T-helper 1 cell treated with Interleukin-12 subunit alpha and Interleukin-12 subunit beta and Interleukin-4 antibody, amounts not matched to agents 30 μg/mL and 1 μg/mL, for 36 hours (primary cell): ENCODE measurements around the gene MBOAT2.

ENCODE experiments used
- H3K27ac Mint-ChIP-seq: one replicate; pipeline ENCODE4 v1.8.0; 2021; ENCODE audit warnings: mild to moderate bottlenecking, mixed read lengths
- H3K27me3 Mint-ChIP-seq: one replicate; pipeline ENCODE4 v1.8.0; 2021; ENCODE audit warnings: low read depth, mixed read lengths
- H3K36me3 Mint-ChIP-seq: one replicate; pipeline ENCODE4 v1.8.0; 2021; ENCODE audit warnings: low read depth, mixed read lengths
- H3K4me1 Mint-ChIP-seq: one replicate; pipeline ENCODE4 v1.8.0; 2021; ENCODE audit warnings: low read depth, mixed read lengths
- H3K4me3 Mint-ChIP-seq: one replicate; pipeline ENCODE4 v1.8.0; 2021; ENCODE audit warnings: mild to moderate bottlenecking, moderate library complexity, mixed read lengths
- H3K9me3 Mint-ChIP-seq: one replicate; pipeline ENCODE4 v1.8.0; 2021; ENCODE audit warnings: mixed read lengths

MBOAT2 gene

DNA sequence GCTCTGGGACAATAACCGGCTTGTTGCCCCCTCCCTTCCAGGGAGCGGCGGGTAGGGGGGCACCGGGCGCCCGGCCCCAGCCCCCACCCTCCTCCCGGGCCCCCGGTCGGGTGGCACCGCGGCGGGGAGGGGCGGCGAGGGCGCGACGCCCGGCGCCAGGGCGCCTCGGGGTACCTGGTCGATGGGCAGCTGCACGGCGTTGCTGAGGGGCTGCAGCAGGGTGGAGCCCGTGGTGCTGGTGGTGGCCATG is 193 bp downstream of the MBOAT2 start:
- H3K36me3 Mint-ChIP-seq: peaks cover 3% of the 10 kb centered on the region
- no peak overlapping the region for H3K27ac Mint-ChIP-seq
- no peak overlapping the region for H3K4me3 Mint-ChIP-seq
- H3K27me3 Mint-ChIP-seq: peaks cover 25% of the 10 kb centered on the region
- peaks cover 11% of the 10 kb centered on the region for H3K4me1 Mint-ChIP-seq
- H3K9me3 Mint-ChIP-seq: no peaks in the 10 kb centered on the region

GRCh38 chr2:9002637-9003365 is 683 bp downstream of the MBOAT2 start:
- H3K4me3 Mint-ChIP-seq: peak overlapping the region; percentile 67
- H3K9me3 Mint-ChIP-seq: no peaks in the 10 kb centered on the region
- peaks cover 11% of the 10 kb centered on the region for H3K4me1 Mint-ChIP-seq
- peak overlapping the region; percentile 38 for H3K27ac Mint-ChIP-seq
- H3K27me3 Mint-ChIP-seq: peaks cover 30% of the 10 kb centered on the region
- H3K36me3 Mint-ChIP-seq: peaks cover 3% of the 10 kb centered on the region

- H3K4me3 Mint-ChIP-seq: peak overlapping the region; percentile 67
- H3K9me3 Mint-ChIP-seq: no peaks in the 10 kb centered on the region
- H3K27ac Mint-ChIP-seq: no peak overlapping the region
- H3K36me3 Mint-ChIP-seq: peaks cover 3% of the 10 kb centered on the region
- H3K27me3 Mint-ChIP-seq: peaks cover 30% of the 10 kb centered on the region
- H3K4me1 Mint-ChIP-seq: peaks cover 11% of the 10 kb centered on the region
These were observed 1.2 kb downstream of the MBOAT2 start for GRCh38 chr2:9002313-9002636.

DNA sequence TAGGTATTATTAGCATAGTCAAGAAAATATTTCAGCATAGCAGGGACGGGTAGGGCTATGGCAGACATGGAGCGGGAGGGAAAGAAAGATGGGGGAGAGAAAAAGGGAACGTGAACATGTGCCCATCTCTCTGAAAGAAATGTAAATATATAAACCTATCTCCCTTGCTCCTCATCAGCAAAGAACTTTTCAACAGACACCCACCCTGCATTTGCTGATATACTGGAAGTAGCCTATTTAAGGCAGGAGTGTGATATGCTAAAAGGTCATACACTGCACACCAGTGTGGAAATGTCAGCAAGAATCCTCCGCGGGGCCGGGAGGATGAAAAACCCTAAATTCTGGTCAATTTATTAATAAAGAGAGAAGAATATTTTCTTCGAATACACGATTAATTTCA is 1.7 kb downstream of the MBOAT2 start:
- Mint-ChIP-seq H3K9me3 (no peaks in the 10 kb centered on the region), H3K27ac (no peak overlapping the region), H3K4me1 (peaks cover 11% of the 10 kb centered on the region), H3K27me3 (peaks cover 30% of the 10 kb centered on the region), H3K36me3 (peaks cover 3% of the 10 kb centered on the region), H3K4me3 (no peak overlapping the region)

GRCh38 chr2:9001229-9001628 is 2.3 kb downstream of the MBOAT2 start:
- H3K4me3 Mint-ChIP-seq: no peak overlapping the region

DNA sequence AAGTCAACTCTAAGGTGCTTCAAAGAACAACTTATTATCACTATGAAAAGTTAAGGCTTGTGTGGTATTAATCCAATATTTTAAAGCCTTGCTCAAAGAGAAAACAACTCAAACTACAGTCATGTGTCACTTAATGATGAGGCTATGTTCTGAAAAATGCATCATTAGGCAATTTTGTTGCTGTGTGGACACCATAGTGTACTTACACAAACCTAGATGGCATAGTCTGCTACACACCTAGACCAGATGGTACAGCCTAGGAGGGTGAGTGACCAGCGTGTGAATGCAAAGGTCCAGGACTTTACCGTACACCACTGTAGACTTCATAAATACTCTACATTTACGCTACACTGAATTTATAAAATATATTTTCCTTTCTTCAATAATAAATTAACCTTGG is 3.0 kb downstream of the MBOAT2 start:
- Mint-ChIP-seq H3K27me3 (peaks cover 30% of the 10 kb centered on the region), H3K4me3 (no peak overlapping the region), H3K27ac (no peak overlapping the region), H3K9me3 (no peaks in the 10 kb centered on the region), H3K36me3 (peaks cover 3% of the 10 kb centered on the region), H3K4me1 (peaks cover 11% of the 10 kb centered on the region)

More at GRCh38 chr2:9001229-9001628, 2.3 kb downstream of the MBOAT2 start:
- no peak overlapping the region for H3K27ac Mint-ChIP-seq
- no peaks in the 10 kb centered on the region for H3K9me3 Mint-ChIP-seq
- H3K4me1 Mint-ChIP-seq: peaks cover 11% of the 10 kb centered on the region
- H3K27me3 Mint-ChIP-seq: peaks cover 30% of the 10 kb centered on the region
- H3K36me3 Mint-ChIP-seq: peaks cover 3% of the 10 kb centered on the region

GRCh38 chr2:8999797-9000196 is 3.7 kb downstream of the MBOAT2 start:
- peaks cover 11% of the 10 kb centered on the region for H3K4me1 Mint-ChIP-seq
- H3K4me3 Mint-ChIP-seq: no peak overlapping the region
- H3K27me3 Mint-ChIP-seq: peaks cover 27% of the 10 kb centered on the region
- peaks cover 3% of the 10 kb centered on the region for H3K36me3 Mint-ChIP-seq
- H3K9me3 Mint-ChIP-seq: no peaks in the 10 kb centered on the region
- no peak overlapping the region for H3K27ac Mint-ChIP-seq

- Mint-ChIP-seq H3K27ac (no peak overlapping the region), H3K4me1 (peaks cover 7% of the 10 kb centered on the region), H3K27me3 (peaks cover 23% of the 10 kb centered on the region), H3K9me3 (no peaks in the 10 kb centered on the region), H3K36me3 (peaks cover 3% of the 10 kb centered on the region), H3K4me3 (no peak overlapping the region)
These were observed 4.4 kb downstream of the MBOAT2 start for GRCh38 chr2:8999102-8999446.

DNA sequence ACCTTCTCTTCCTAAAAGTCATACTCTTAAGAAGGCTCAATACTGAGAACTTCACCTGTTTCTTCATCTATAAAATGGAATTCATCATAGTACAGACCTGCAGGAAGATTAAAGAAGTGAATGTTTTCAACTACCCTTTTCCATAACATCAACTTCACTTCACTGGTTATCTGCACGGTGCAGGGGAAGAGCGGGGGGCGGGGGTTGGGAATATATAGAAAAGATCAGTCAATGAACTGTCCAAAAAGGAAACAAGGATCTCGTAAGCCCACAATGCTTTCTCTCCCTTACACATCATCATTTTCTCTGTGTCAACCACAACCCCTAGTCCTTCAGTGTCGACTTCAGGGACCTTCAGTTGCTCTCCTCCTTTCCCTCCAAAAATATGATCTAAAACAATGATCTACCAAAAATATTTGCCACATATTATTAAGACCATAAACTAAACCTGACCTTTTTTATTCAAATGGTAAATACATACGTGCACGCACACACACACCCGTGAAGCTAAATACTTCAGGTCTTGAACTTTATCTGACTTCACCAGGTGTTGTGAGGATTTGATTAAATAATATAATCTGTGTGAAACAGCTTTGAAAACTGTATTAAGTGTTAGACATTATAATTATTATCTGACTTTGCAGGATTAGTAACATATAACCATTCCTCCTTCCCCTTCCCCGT is 4.9 kb downstream of the MBOAT2 start:
- H3K36me3 Mint-ChIP-seq: peaks cover 3% of the 10 kb centered on the region
- H3K9me3 Mint-ChIP-seq: no peaks in the 10 kb centered on the region
- no peak overlapping the region for H3K27ac Mint-ChIP-seq
- peaks cover 7% of the 10 kb centered on the region for H3K4me1 Mint-ChIP-seq
- H3K4me3 Mint-ChIP-seq: no peak overlapping the region
- H3K27me3 Mint-ChIP-seq: peaks cover 23% of the 10 kb centered on the region

GRCh38 chr2:8997631-8998030 is 5.9 kb downstream of the MBOAT2 start:
- Mint-ChIP-seq H3K36me3 (peaks cover under 1% of the 10 kb centered on the region), H3K9me3 (no peaks in the 10 kb centered on the region), H3K27me3 (peaks cover 27% of the 10 kb centered on the region), H3K4me1 (peaks cover 4% of the 10 kb centered on the region), H3K27ac (no peak overlapping the region), H3K4me3 (no peak overlapping the region)

DNA sequence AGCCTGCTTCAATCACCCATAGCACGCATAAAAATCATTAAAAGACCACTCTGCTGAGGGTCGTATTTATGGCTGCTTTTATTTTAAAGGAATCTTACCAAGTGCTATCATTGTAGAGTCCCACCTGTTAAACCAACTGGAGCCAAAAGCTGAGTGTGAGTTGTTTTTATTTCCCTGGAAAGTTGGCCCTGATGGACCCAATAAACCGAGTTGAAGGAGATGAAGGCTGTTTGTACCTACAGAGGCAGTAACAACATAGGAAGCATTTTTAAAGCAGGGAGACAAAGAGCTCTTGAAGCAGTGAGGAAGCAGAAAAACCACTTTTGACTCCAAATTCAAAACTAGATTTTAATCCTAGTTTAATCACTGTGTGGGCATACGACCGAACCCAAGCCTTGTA is 6.4 kb downstream of the MBOAT2 start:
- peaks cover 3% of the 10 kb centered on the region for H3K4me1 Mint-ChIP-seq
- no peak overlapping the region for H3K27ac Mint-ChIP-seq
- no peaks in the 10 kb centered on the region for H3K36me3 Mint-ChIP-seq
- peaks cover 26% of the 10 kb centered on the region for H3K27me3 Mint-ChIP-seq
- H3K4me3 Mint-ChIP-seq: no peak overlapping the region
- H3K9me3 Mint-ChIP-seq: no peaks in the 10 kb centered on the region

DNA sequence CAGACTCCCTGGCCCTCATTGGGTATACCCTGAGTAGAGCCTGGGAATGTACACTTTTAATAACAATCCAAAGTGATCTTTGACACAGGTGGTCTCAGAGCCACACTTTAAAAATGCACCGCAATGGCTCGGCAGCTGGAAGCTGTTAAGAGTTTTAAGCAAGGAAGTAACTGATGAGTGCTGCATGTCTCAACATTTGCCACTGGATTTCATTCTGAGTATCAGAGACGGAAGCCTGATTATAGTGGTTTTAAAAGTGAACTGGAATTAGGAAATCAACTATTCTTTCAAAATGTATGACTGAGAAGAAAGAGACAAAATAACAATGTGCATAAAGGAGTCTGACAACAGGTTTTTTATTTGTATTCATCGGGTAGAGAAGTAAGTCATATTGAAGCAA is 7.5 kb downstream of the MBOAT2 start:
- H3K4me3 Mint-ChIP-seq: no peak overlapping the region

GRCh38 chr2:8994386-8994785 is 9.1 kb downstream of the MBOAT2 start:
- H3K27ac Mint-ChIP-seq: no peak overlapping the region
- no peaks in the 10 kb centered on the region for H3K9me3 Mint-ChIP-seq
- H3K27me3 Mint-ChIP-seq: peaks cover 41% of the 10 kb centered on the region
- H3K36me3 Mint-ChIP-seq: no peaks in the 10 kb centered on the region
- no peaks in the 10 kb centered on the region for H3K4me1 Mint-ChIP-seq
- H3K4me3 Mint-ChIP-seq: no peak overlapping the region

More for the DNA sequence above, 7.5 kb downstream of the MBOAT2 start:
- H3K9me3 Mint-ChIP-seq: no peaks in the 10 kb centered on the region
- peaks cover 3% of the 10 kb centered on the region for H3K4me1 Mint-ChIP-seq
- peaks cover 35% of the 10 kb centered on the region for H3K27me3 Mint-ChIP-seq
- no peaks in the 10 kb centered on the region for H3K36me3 Mint-ChIP-seq
- H3K27ac Mint-ChIP-seq: no peak overlapping the region

DNA sequence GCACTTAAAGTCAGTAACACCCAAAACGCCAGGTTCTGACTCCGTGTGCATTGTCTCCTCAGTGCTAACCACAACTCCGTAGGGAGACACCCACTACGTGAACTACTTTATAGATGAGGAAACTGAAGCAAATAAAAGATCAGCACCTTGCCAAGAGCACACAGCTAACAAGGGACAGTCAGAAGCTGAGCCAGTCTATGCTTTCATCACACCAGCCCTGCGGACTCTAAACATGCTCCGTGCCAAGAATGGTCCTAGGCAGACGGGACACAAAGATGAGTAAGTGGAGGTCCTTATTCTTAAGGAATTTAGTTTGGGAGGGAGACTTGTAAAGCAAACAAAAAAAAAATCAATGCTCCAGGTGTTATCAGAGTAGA is 9.6 kb downstream of the MBOAT2 start:
- Mint-ChIP-seq H3K27ac (no peak overlapping the region), H3K36me3 (no peaks in the 10 kb centered on the region), H3K4me1 (no peaks in the 10 kb centered on the region), H3K9me3 (no peaks in the 10 kb centered on the region), H3K4me3 (no peak overlapping the region), H3K27me3 (peaks cover 39% of the 10 kb centered on the region)

DNA sequence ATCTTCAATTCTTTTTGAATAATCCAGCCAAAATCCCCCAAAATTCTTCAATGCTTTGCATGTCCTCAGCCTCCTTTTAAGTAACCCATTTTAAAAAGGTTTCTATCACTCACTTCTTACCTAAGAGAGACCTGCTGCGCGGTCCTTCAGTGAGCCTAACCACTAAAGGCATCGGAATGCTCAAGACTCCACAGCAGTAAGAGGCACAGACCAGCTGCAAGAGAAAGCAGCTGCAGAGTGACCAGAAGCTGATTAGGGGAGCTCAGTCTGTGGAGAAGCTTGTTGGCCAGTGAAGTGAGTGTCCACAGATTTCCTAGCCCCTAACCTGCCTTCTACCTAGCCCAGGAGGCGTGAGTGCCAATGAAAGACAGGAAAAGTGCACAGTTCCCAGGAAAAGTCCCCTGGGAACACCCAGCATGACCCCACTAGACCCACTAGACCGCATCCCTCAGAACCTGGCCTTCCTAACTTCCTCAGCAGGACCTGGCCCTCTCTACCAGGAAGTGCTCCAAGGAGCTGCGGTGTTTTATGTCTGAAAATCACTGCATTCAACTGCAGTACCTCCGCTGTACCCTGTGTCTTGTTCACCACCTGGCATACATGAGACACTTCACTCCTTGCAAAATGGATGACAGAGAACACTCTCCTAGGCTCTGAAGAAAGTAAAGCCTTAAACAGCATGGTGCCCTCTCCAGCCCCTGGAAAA is 10.1 kb downstream of the MBOAT2 start:
- Mint-ChIP-seq H3K36me3 (no peaks in the 10 kb centered on the region), H3K9me3 (no peaks in the 10 kb centered on the region), H3K4me1 (no peaks in the 10 kb centered on the region), H3K27ac (no peak overlapping the region), H3K27me3 (peaks cover 34% of the 10 kb centered on the region), H3K4me3 (no peak overlapping the region)
